ENCODE data around the gene KLLN.
"Not testable (repeated sequence)": the region's sequence is repeated elsewhere in the genome, so short reads cannot be mapped to it uniquely, and the experiment has no call there.

DNA sequence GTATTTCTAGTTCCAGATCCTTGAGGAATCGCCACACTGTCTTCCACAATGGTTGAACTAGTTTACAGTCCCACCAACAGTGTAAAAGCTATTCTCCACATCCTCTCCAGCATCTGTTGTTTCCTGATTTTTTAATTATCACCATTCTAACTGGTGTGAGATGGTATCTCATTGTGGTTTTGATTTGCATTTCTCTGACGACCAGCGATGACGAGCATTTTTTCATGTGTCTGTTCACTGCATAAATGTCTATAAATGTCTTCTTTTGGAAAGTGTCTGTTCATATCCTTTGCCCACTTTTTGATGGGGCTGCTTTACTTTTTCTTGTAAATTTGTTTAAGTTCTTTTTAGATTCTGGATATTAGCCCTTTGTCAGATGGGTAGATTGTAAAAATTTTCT, 7.7 kb downstream of the KLLN start:
- TF ChIP-seq POLR2AphosphoS5 (IDR thresholded peaks at IDR 0.05; ENCODE audit: borderline replicate concordance, low read depth, low read length); FOXP2 (optimal IDR thresholded peaks at IDR 0.05; ENCODE audit: control extremely low read depth, extremely low read length, insufficient read depth); EZH2 (IDR thresholded peaks at IDR 0.05): not testable (repeated sequence)
